PC-3 (cell line): Measurements from ENCODE around the gene BARX1. TPM values are rescaled to one million over a fixed set of nuclear protein-coding genes. Genes with fewer than 3 reads are reported as not detected.

ENCODE experiments used
- ATAC-seq: fragments of 200-7000 bp; cut with Tn5 transposase; 2 replicates; pipeline ENCODE4 v1.9.1; 2020; ENCODE audit warnings: mild to moderate bottlenecking, moderate library complexity
- BruUV-seq: library from RNA; stranded (reverse); fragments of 400-500 nt; replicated peaks from 2 replicates; lab custom pipeline; 2021; lab: Mats Ljungman, UMichigan
- CTCF ChIA-PET: fragments of 300-600 bp; sonication (Branson Sonifier 250); formaldehyde crosslinking; loops from one replicate; lab custom pipeline; 2022; ENCODE audit warnings: antibody characterized with exemption; lab: Charles Lee
- POLR2A ChIA-PET: fragments of 300-600 bp; sonication (Branson Sonifier 250); formaldehyde crosslinking; loops from one replicate; lab custom pipeline; 2022; ENCODE audit warnings: antibody characterized with exemption; ENCODE audit not compliant: unreplicated experiment; lab: Charles Lee
- DNase-seq: peaks from one replicate; pipeline ENCODE4 v3.0.0-alpha.2; 2015
- H2AFZ ChIP-seq: fragments of 300-600 bp; sonication (generic); 2 replicates; pipeline ENCODE4 v1.6.0; 2016; ENCODE audit warnings: antibody characterized with exemption, low read length
- H3F3A ChIP-seq: fragments of 300-600 bp; sonication (generic); one replicate; pipeline ENCODE4 v1.6.0; 2017; ENCODE audit warnings: antibody characterized with exemption, low read length, control low read depth, mild to moderate bottlenecking; ENCODE audit not compliant: unreplicated experiment
- H3K27ac ChIP-seq: fragments of 300-600 bp; sonication (generic); 2 replicates; pipeline ENCODE4 v1.5.1; 2016; ENCODE audit warnings: mild to moderate bottlenecking, low read length
- H3K27me3 ChIP-seq: fragments of 300-600 bp; sonication (generic); 2 replicates; pipeline ENCODE4 v1.6.1; 2016; ENCODE audit warnings: low read length, mixed read lengths
- H3K36me3 ChIP-seq: fragments of 300-600 bp; sonication (generic); 2 replicates; pipeline ENCODE4 v1.6.1; 2016; ENCODE audit warnings: low read depth, mixed run types, low read length, mixed read lengths
- H3K4me1 ChIP-seq: fragments of 300-600 bp; sonication (generic); 2 replicates; pipeline ENCODE4 v1.5.1; 2016; ENCODE audit warnings: low read length; ENCODE audit not compliant: insufficient read depth
- H3K4me2 ChIP-seq: fragments of 300-600 bp; sonication (generic); 2 replicates; pipeline ENCODE4 v1.6.0; 2016; ENCODE audit warnings: low read length
- H3K4me3 ChIP-seq: fragments of 300-600 bp; sonication (generic); 2 replicates; pipeline ENCODE4 v1.5.1; 2016; ENCODE audit warnings: mild to moderate bottlenecking, low read length, mixed read lengths
- H3K79me2 ChIP-seq: fragments of 300-600 bp; sonication (generic); 2 replicates; pipeline ENCODE4 v1.6.1; 2017; ENCODE audit warnings: low read length, mixed read lengths
- H3K9ac ChIP-seq: fragments of 300-600 bp; sonication (generic); 2 replicates; pipeline ENCODE4 v1.6.0; 2016; ENCODE audit warnings: mild to moderate bottlenecking, low read length
- H3K9me2 ChIP-seq: fragments of 300-600 bp; sonication (generic); replicated peaks from 2 replicates; pipeline ENCODE4 v1.6.1; 2016; ENCODE audit warnings: mixed run types, low read length, mixed read lengths
- H3K9me3 ChIP-seq: fragments of 300-600 bp; sonication (generic); 2 replicates; pipeline ENCODE4 v1.6.1; 2016; ENCODE audit warnings: low read length, mixed read lengths
- H4K20me1 ChIP-seq: fragments of 300-600 bp; sonication (generic); 2 replicates; pipeline ENCODE4 v1.6.1; 2016; ENCODE audit warnings: low read length, mixed read lengths
- EZH2 ChIP-seq: fragments of 300-600 bp; sonication (generic); IDR thresholded peaks from one replicate; pipeline ENCODE4 v1.6.1; 2017; ENCODE audit warnings: antibody characterized with exemption, mild to moderate bottlenecking, low read length; ENCODE audit not compliant: unreplicated experiment
- EZH2phosphoT487 ChIP-seq: fragments of 300-600 bp; sonication (generic); IDR thresholded peaks from 2 replicates; pipeline ENCODE4 v1.6.1; 2018; ENCODE audit warnings: mild to moderate bottlenecking, antibody characterized with exemption, low read length, borderline replicate concordance
- intact Hi-C: fragments of 100-400 bp; cut with micrococcal nuclease; formaldehyde crosslinking; loops from 2 replicates; pipeline ENCODE4 v1.9.0; 2023
- total RNA-seq: library from RNA; depleted of rRNA; stranded (reverse); fragments of >200 nt; gene quantifications from 2 replicates; pipeline ENCODE4 v1.2.3, GENCODE V29; 2014
- TF ChIP-seq, protein P1 (sequence below): fragments of 300-600 bp; sonication (generic); conservative IDR thresholded peaks from 2 replicates; pipeline ENCODE4 v1.5.1; 2017; ENCODE audit warnings: antibody characterized with exemption, low read depth, mild to moderate bottlenecking, low read length

The BARX1 gene
- total RNA-seq, 1 experiment from 2014 or later = not detected

- no peaks in the 10 kb centered on the region for H3K9me3 ChIP-seq
- TF ChIP-seq EZH2 = no peak
- TF ChIP-seq, protein P1, sequence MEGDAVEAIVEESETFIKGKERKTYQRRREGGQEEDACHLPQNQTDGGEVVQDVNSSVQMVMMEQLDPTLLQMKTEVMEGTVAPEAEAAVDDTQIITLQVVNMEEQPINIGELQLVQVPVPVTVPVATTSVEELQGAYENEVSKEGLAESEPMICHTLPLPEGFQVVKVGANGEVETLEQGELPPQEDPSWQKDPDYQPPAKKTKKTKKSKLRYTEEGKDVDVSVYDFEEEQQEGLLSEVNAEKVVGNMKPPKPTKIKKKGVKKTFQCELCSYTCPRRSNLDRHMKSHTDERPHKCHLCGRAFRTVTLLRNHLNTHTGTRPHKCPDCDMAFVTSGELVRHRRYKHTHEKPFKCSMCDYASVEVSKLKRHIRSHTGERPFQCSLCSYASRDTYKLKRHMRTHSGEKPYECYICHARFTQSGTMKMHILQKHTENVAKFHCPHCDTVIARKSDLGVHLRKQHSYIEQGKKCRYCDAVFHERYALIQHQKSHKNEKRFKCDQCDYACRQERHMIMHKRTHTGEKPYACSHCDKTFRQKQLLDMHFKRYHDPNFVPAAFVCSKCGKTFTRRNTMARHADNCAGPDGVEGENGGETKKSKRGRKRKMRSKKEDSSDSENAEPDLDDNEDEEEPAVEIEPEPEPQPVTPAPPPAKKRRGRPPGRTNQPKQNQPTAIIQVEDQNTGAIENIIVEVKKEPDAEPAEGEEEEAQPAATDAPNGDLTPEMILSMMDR = no peak
- no peak for TF ChIP-seq EZH2phosphoT487
- intact Hi-C loops = no loop called here
- no peak overlapping the region for H3K4me2 ChIP-seq
- no peaks in the 10 kb centered on the region for H3K4me1 ChIP-seq
- H3K9ac ChIP-seq = no peak overlapping the region
- H2AFZ ChIP-seq = no peak overlapping the region
- BruUV-seq = no TSS peak
- no peaks in the 10 kb centered on the region for H3K79me2 ChIP-seq
- CTCF ChIA-PET = no interaction called here
- no peaks in the 10 kb centered on the region for H3K27me3 ChIP-seq
- POLR2A ChIA-PET = no interaction called here
- DNase-seq (no peak), ATAC-seq (no peak)
- no peak overlapping the region for H3K4me3 ChIP-seq
- H3K27ac ChIP-seq = no peak overlapping the region
- H4K20me1 ChIP-seq = no peaks in the 10 kb centered on the region
- no peaks in the 10 kb centered on the region for H3K9me2 ChIP-seq
- H3F3A ChIP-seq = no peaks in the 10 kb centered on the region
- H3K36me3 ChIP-seq = no peaks in the 10 kb centered on the region
Measured at GRCh38 chr9:93910196-93910595, 45.0 kb downstream of the BARX1 start.

DNA sequence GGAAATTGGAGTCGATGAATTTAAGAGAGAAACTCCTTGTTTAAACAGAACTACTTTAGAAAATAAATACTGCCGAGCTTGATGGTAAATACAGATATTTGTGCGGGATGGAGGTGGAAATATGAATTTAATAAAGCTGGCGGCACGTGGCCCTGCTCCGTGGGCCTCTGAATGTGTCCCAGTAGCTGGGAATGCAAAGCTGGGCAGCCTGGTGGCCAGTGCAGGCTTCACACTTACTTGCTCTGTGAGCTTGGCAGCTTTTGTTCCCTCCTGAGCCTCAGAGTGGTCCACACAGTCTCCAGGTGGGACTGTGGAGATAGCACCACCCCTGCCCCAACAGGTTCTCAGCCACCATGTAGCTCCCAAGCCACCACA, 45.9 kb downstream of the BARX1 start:
- Histone ChIP-seq H3K9me2 (no peaks in the 10 kb centered on the region), H2AFZ (no peak overlapping the region), H3K9me3 (no peaks in the 10 kb centered on the region), H3K27ac (no peak overlapping the region), H3K4me3 (no peak overlapping the region), H3K4me1 (no peaks in the 10 kb centered on the region), H3K79me2 (no peaks in the 10 kb centered on the region), H3F3A (no peaks in the 10 kb centered on the region), H3K36me3 (no peaks in the 10 kb centered on the region), H3K9ac (no peak overlapping the region), H4K20me1 (no peaks in the 10 kb centered on the region), H3K4me2 (no peak overlapping the region), H3K27me3 (no peaks in the 10 kb centered on the region)
- intact Hi-C loops = no loop called here
- DNase-seq (no peak), ATAC-seq (no peak)
- no TSS peak for BruUV-seq
- ChIA-PET POLR2A (no interaction called here), CTCF (interaction anchor here (0.7 to 1.0 kb wide), 2 partner anchors 15 to 224 kb away, joined by 3 read pairs; no protein-coding TSS in a partner anchor)
- TF ChIP-seq, protein P1 = no peak
- TF ChIP-seq EZH2 = no peak
- TF ChIP-seq EZH2phosphoT487 = no peak

GRCh38 chr9:93908591-93909241, 46.4 kb downstream of the BARX1 start:
- Histone ChIP-seq H3K27me3 (no peaks in the 10 kb centered on the region), H3K79me2 (no peaks in the 10 kb centered on the region)

More at GRCh38 chr9:93908591-93909241, 46.4 kb downstream of the BARX1 start:
- no peaks in the 10 kb centered on the region for H3K9me3 ChIP-seq
- no peak overlapping the region for H3K9ac ChIP-seq
- BruUV-seq = no TSS peak
- H3F3A ChIP-seq = no peaks in the 10 kb centered on the region
- H3K4me3 ChIP-seq = no peak overlapping the region
- no peaks in the 10 kb centered on the region for H4K20me1 ChIP-seq
- DNase-seq (no peak), ATAC-seq (peak; percentile 51)
- H3K36me3 ChIP-seq = no peaks in the 10 kb centered on the region
- no peak for TF ChIP-seq EZH2phosphoT487
- TF ChIP-seq, protein P1 = no peak; the same call in 1 of the 2 replicates
- TF ChIP-seq EZH2 = no peak
- H3K4me1 ChIP-seq = no peaks in the 10 kb centered on the region
- ChIA-PET POLR2A (no interaction called here), CTCF (interaction anchor here (0.7 to 1.0 kb wide), 2 partner anchors 16 to 224 kb away, joined by 3 read pairs; no protein-coding TSS in a partner anchor)
- intact Hi-C loops = no loop called here
- H3K4me2 ChIP-seq = no peak overlapping the region
- H3K9me2 ChIP-seq = no peaks in the 10 kb centered on the region
- H2AFZ ChIP-seq = no peak overlapping the region
- H3K27ac ChIP-seq = no peak overlapping the region
